Gastrocnemius medialis (tissue), 4 donors: ENCODE results near the gene TRDMT1. TPM values are rescaled to one million over a fixed set of nuclear protein-coding genes. Genes with fewer than 3 reads are reported as not detected.

ENCODE experiments used
- ATAC-seq, 2 donors: fragments of 150-250 bp; one replicate each; pipeline ENCODE4 v1.9.1; 2016
- DNase-seq, 2 donors: peaks; one replicate each; pipeline ENCODE4 v3.0.0-alpha.2; 2019
- H3K27ac ChIP-seq, 4 donors: fragments of 200-600 bp; sonication (generic); 1 replicate in 1 of 4; 2 replicates in 3 of 4; pipeline ENCODE4 v1.5.1; 2016 to 2018; ENCODE audit warnings: mild to moderate bottlenecking in 2 of 4, moderate library complexity in 1 of 4
- H3K27me3 ChIP-seq, 3 donors: fragments of 200-600 bp; sonication (generic) in 2 of 3; 1 replicate in 1 of 3; 2 replicates in 2 of 3; pipeline versions ENCODE4 v1.5.1 to v1.6.0; 2016 to 2019; ENCODE audit warnings: mild to moderate bottlenecking in 1 of 3, moderate library complexity in 1 of 3
- H3K36me3 ChIP-seq, 2 donors: fragments of 200-600 bp; sonication (generic) in 1 of 2; one replicate each; pipeline ENCODE4 v1.5.1; 2017 to 2018
- H3K4me1 ChIP-seq, 2 donors: fragments of 200-600 bp; sonication (generic) in 1 of 2; one replicate each; pipeline ENCODE4 v1.5.1; 2016 to 2017; ENCODE audit warnings: mild to moderate bottlenecking in 2 of 2
- H3K4me3 ChIP-seq, 4 donors: fragments of 200-600 bp; sonication (generic) in 3 of 4; 1 replicate in 1 of 4; 2 replicates in 3 of 4; pipeline ENCODE4 v1.5.1; 2016 to 2019; ENCODE audit warnings: mild to moderate bottlenecking in 2 of 4
- H3K9me3 ChIP-seq, 3 donors: fragments of 200-600 bp; sonication (generic) in 2 of 3; 1 replicate in 1 of 3; 2 replicates in 2 of 3; pipeline ENCODE4 v1.5.1; 2016 to 2019
- CTCF ChIP-seq, 5 experiments: fragments of 450-650 bp in 3 of 5; fragments of 200-600 bp in 2 of 5; sonication (generic) in 2 of 5; IDR thresholded peaks in 4 of 5; conservative IDR thresholded peaks in 1 of 5; 1 replicate in 4 of 5; 2 replicates in 1 of 5; pipeline ENCODE4 v1.5.1; 2016 to 2019; ENCODE audit warnings: antibody characterized with exemption in 5 of 5, mild to moderate bottlenecking in 3 of 5, moderate library complexity in 3 of 5
- POLR2A ChIP-seq, 2 donors: fragments of 450-650 bp; IDR thresholded peaks; one replicate each; pipeline ENCODE4 v1.6.1; 2017; ENCODE audit warnings: antibody characterized with exemption in 2 of 2, mild to moderate bottlenecking in 2 of 2, moderate library complexity in 2 of 2
- in situ Hi-C, 4 donors: fragments of 200-750 bp; cut with MboI; loops; one replicate each; pipeline versions ENCODE4 v1.15.0 to v1.8.0; 2017; ENCODE audit warnings: low sequenced_read_pairs in 4 of 4
- intact Hi-C: fragments of 100-400 bp; cut with DNase I; formaldehyde crosslinking; loops from one replicate; pipeline ENCODE4 v1.15.1; 2023; ENCODE audit warnings: low total_unique reads
- total RNA-seq, 4 donors: library from RNA; depleted of rRNA; stranded (reverse); fragments of >200 nt; gene quantifications; one replicate each; pipeline versions ENCODE4 v1.1.0 to v1.2.3, GENCODE V29; 2016

The TRDMT1 gene
- total RNA-seq, 4 donors from 2014 or later, result 0.85 to 4.7 (median 2.1) TPM

DNA sequence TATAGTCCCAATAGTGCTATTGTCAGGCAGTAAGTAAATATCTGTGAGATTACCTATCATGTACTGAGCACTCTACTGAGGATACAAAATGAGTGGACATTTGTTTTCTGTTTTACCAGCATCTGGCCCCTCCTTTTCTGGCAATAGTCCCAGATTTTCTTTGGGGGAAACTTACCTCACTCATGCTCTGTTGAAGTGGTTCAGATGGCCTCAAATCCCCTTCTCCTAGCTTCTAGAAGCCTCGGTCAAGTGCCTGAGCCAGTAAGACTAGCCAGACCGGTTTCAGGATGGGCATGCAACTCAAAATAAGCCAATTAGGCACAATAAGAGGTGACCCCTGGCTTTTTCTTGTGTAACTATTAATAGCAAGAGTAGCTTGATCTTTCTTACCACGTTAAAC, 19.7 kb downstream of the TRDMT1 start:
- Histone ChIP-seq H3K4me1 (peaks cover 0 to 4% of the 10 kb centered on the region in 2 donors), H3K9me3 (no peaks in the 10 kb centered on the region), H3K27me3 (no peaks in the 10 kb centered on the region), H3K4me3 (no peak overlapping the region), H3K36me3 (no peaks in the 10 kb centered on the region), H3K27ac (no peak overlapping the region)
- intact Hi-C loops (no loop called here), in situ Hi-C loops (no loop called here)
- TF ChIP-seq POLR2A (IDR thresholded peaks at IDR 0.05) (no peak), CTCF (IDR thresholded peaks at IDR 0.05 in 4 of 5, conservative IDR thresholded peaks at IDR 0.05 in 1 of 5) (no peak)
- ATAC-seq (no peak), DNase-seq (no peak)

GRCh38 chr10:17181110-17181509, 20.4 kb downstream of the TRDMT1 start:
- Histone ChIP-seq H3K4me3 (no peak overlapping the region), H3K27me3 (no peaks in the 10 kb centered on the region), H3K9me3 (no peaks in the 10 kb centered on the region), H3K36me3 (no peaks in the 10 kb centered on the region), H3K4me1 (peaks cover 0 to 4% of the 10 kb centered on the region in 2 donors), H3K27ac (no peak overlapping the region)
- TF ChIP-seq CTCF (IDR thresholded peaks at IDR 0.05 in 4 of 5, conservative IDR thresholded peaks at IDR 0.05 in 1 of 5), result no peak
- TF ChIP-seq POLR2A (IDR thresholded peaks at IDR 0.05), result no peak
- ATAC-seq, result no peak
- in situ Hi-C loops (no loop called here), intact Hi-C loops (no loop called here)
- no peak for DNase-seq

DNA sequence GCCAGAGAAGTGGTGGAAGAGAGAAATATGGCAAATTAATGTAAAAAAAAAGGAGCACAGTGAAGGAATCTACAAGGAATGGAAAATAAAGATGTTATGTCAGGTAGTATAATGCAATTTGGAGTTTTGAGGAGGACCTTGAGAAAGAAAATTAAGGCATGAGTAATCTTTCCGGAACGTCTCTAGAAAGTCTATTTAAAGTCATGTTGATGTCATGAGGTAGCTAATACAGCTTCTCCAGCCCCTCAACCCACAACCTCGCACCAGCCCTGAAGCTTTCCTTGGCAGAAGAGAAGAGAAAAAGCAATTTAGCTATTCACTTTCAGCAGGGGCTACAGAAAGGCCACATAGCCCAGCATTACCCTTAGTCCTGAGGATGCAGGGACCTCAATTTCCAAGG, 22.5 kb downstream of the TRDMT1 start:
- Histone ChIP-seq H3K27ac (no peak overlapping the region), H3K27me3 (no peaks in the 10 kb centered on the region), H3K9me3 (no peaks in the 10 kb centered on the region), H3K4me1 (peaks cover 0 to 4% of the 10 kb centered on the region in 2 donors), H3K36me3 (no peaks in the 10 kb centered on the region), H3K4me3 (no peak overlapping the region)
- in situ Hi-C loops, result no loop called here
- intact Hi-C loops, result no loop called here
- no peak for DNase-seq
- ATAC-seq, result no peak
- TF ChIP-seq POLR2A (IDR thresholded peaks at IDR 0.05), result no peak
- TF ChIP-seq CTCF (IDR thresholded peaks at IDR 0.05 in 4 of 5, conservative IDR thresholded peaks at IDR 0.05 in 1 of 5), result no peak

GRCh38 chr10:17178006-17178405, 23.5 kb downstream of the TRDMT1 start:
- Histone ChIP-seq H3K9me3 (no peaks in the 10 kb centered on the region), H3K27me3 (no peaks in the 10 kb centered on the region), H3K36me3 (no peaks in the 10 kb centered on the region), H3K4me3 (no peak overlapping the region), H3K27ac (no peak overlapping the region), H3K4me1 (peaks cover 0 to 4% of the 10 kb centered on the region in 2 donors)
- TF ChIP-seq CTCF (IDR thresholded peaks at IDR 0.05 in 4 of 5, conservative IDR thresholded peaks at IDR 0.05 in 1 of 5) (no peak), POLR2A (IDR thresholded peaks at IDR 0.05) (no peak)
- ATAC-seq (no peak), DNase-seq (no peak)
- intact Hi-C loops (no loop called here), in situ Hi-C loops (no loop called here)

DNA sequence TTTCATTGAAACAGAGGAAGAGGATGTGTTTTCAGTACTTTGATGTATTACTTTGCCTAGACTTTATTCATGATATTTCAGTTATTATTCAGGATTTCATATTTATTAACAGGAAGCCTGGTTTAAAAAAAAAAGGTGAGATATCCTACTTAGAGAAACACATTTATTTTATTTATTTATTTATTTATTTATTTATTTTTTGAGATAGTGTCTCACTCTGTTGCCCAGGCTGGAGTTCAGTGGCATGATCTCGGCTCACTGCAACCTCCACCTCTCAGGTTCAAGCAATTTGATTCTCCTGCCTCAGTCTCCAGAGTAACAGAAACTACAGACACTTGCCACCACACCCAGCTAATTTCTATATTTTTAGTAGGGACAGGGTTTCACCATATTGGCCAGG, 24.5 kb downstream of the TRDMT1 start:
- ATAC-seq, result no peak
- intact Hi-C loops, result no loop called here
- in situ Hi-C loops, result no loop called here

More for the DNA sequence above, 24.5 kb downstream of the TRDMT1 start:
- H3K4me3 ChIP-seq, result no peak overlapping the region
- H3K9me3 ChIP-seq, result no peaks in the 10 kb centered on the region
- DNase-seq, result no peak
- no peaks in the 10 kb centered on the region for H3K27me3 ChIP-seq
- no peak for TF ChIP-seq CTCF (IDR thresholded peaks at IDR 0.05 in 4 of 5, conservative IDR thresholded peaks at IDR 0.05 in 1 of 5)
- TF ChIP-seq POLR2A (IDR thresholded peaks at IDR 0.05), result no peak
- H3K27ac ChIP-seq, result no peak overlapping the region
- peaks cover 0 to 4% of the 10 kb centered on the region in 2 donors for H3K4me1 ChIP-seq
- H3K36me3 ChIP-seq, result no peaks in the 10 kb centered on the region
